Small intestine (tissue), 7 donors: ENCODE data around the gene ALDH3A1. TPM values are rescaled to one million over a fixed set of nuclear protein-coding genes. Genes with fewer than 3 reads are reported as not detected.

ENCODE experiments used
- DNase-seq, 2 donors: peaks; one replicate each; pipeline versions ENCODE4 v3.0.0 to v3.0.0-alpha.2; 2013
- FAIRE-seq: peaks from 2 replicates; lab custom pipeline; 2012; peaks lifted over from hg19 to GRCh38; lab: Jason Lieb, UNC
- H3K27ac ChIP-seq, 3 donors: one replicate each; pipeline ENCODE4 v1.5.1; 2013; ENCODE audit warnings: low read length in 2 of 3, mild to moderate bottlenecking in 2 of 3, control low read depth in 1 of 3, inconsistent platforms in 1 of 3, low read depth in 1 of 3, moderate library complexity in 1 of 3
- H3K27me3 ChIP-seq, 3 donors: one replicate each; pipeline ENCODE4 v1.6.1; 2013; ENCODE audit warnings: low read length in 3 of 3, inconsistent platforms in 1 of 3; ENCODE audit not compliant: control insufficient read depth in 3 of 3, insufficient read depth in 3 of 3
- H3K36me3 ChIP-seq, 3 donors: one replicate each; pipeline ENCODE4 v1.6.1; 2013; ENCODE audit warnings: low read length in 3 of 3, inconsistent platforms in 1 of 3, low read depth in 1 of 3, mild to moderate bottlenecking in 1 of 3, moderate library complexity in 1 of 3; ENCODE audit not compliant: control insufficient read depth in 3 of 3, insufficient read depth in 2 of 3
- H3K4me1 ChIP-seq, 3 donors: one replicate each; pipeline ENCODE4 v1.6.1; 2013; ENCODE audit warnings: low read length in 2 of 3, inconsistent platforms in 1 of 3, low read depth in 1 of 3, mild to moderate bottlenecking in 1 of 3, moderate library complexity in 1 of 3; ENCODE audit not compliant: control insufficient read depth in 3 of 3, insufficient read depth in 2 of 3
- H3K4me3 ChIP-seq, 3 donors: one replicate each; pipeline ENCODE4 v1.5.1; 2013; ENCODE audit warnings: low read length in 3 of 3, control low read depth in 1 of 3, inconsistent platforms in 1 of 3, low read depth in 1 of 3, mild to moderate bottlenecking in 1 of 3, moderate library complexity in 1 of 3
- H3K9me3 ChIP-seq, 2 donors: one replicate each; pipeline ENCODE4 v1.6.1; 2013; ENCODE audit warnings: low read depth in 1 of 2, low read length in 1 of 2; ENCODE audit not compliant: control insufficient read depth in 2 of 2, insufficient read depth in 1 of 2
- WGBS, 3 donors: extraction: QIAGEN DNeasy Blood & Tissue Kit; methylation state at CpG; one replicate each; pipeline ENCODE4 v1.1.7; 2013; 5-methylcytosine and 5-hydroxymethylcytosine counted together
- polyA plus RNA-seq, 4 donors: library from polyadenylated mRNA; stranded (reverse) in 3 of 4; unstranded in 1 of 4; fragments of 200-250 nt in 3 of 4; fragments of 120-200 nt in 1 of 4; gene quantifications; one replicate each; pipeline versions ENCODE4 v1.2.1 to v1.2.3, GENCODE V29; 2013
- donor health status: healthy with polysubstance abuse.
- donor health status: control.
- donor health status: control.
- donor health status: Bipolar disorder and iron deficiency.
- donor health status: healthy.

Gene ALDH3A1
- polyA plus RNA-seq, 4 donors, result 0.92 to 5.8 (median 3.1) TPM

GRCh38 chr17:19707728-19708221 lies 40.3 kb downstream of the ALDH3A1 start:
- Histone ChIP-seq H3K27ac (no peak overlapping the region), H3K4me3 (no peak overlapping the region), H3K27me3 (no peaks in the 10 kb centered on the region), H3K4me1 (peaks cover 0 to 2% (median 0%) of the 10 kb centered on the region in 3 donors), H3K36me3 (no peaks in the 10 kb centered on the region), H3K9me3 (no peaks in the 10 kb centered on the region)
- FAIRE-seq (no peak), DNase-seq (no peak)
- 65 to 85% (median 71%) methylated on average over 10 to 11 of the region's 11 CpGs for WGBS, 3 donors

- FAIRE-seq, result no peak
- no peak for DNase-seq
- 84 to 89% (median 87%) methylated on average over 11 to 12 of the region's 12 CpGs for WGBS, 3 donors
- no peak overlapping the region for H3K27ac ChIP-seq
- no peaks in the 10 kb centered on the region for H3K27me3 ChIP-seq
- H3K36me3 ChIP-seq, result no peaks in the 10 kb centered on the region
- H3K4me3 ChIP-seq, result no peak overlapping the region
- H3K4me1 ChIP-seq, result peaks cover 0 to 2% (median 0%) of the 10 kb centered on the region in 3 donors
- H3K9me3 ChIP-seq, result no peaks in the 10 kb centered on the region
Observed at GRCh38 chr17:19706791-19707727, 41.0 kb downstream of the ALDH3A1 start.

- 87 to 88% (median 88%) methylated on average over 22 of the region's 22 CpGs for whole genome bisulfite sequencing, 3 donors
- H3K36me3 ChIP-seq, result no peaks in the 10 kb centered on the region
- FAIRE-seq (no peak), DNase-seq (no peak)
- peaks cover 0 to 2% (median 0%) of the 10 kb centered on the region in 3 donors for H3K4me1 ChIP-seq
- no peaks in the 10 kb centered on the region for H3K27me3 ChIP-seq
- no peaks in the 10 kb centered on the region for H3K9me3 ChIP-seq
- no peak overlapping the region for H3K27ac ChIP-seq
- no peak overlapping the region for H3K4me3 ChIP-seq
Observed at GRCh38 chr17:19705771-19706770, 42.0 kb downstream of the ALDH3A1 start.

- FAIRE-seq, result no peak
- Histone ChIP-seq H3K4me1 (peaks cover 0 to 2% (median 0%) of the 10 kb centered on the region in 3 donors), H3K9me3 (no peaks in the 10 kb centered on the region), H3K27ac (no peak overlapping the region), H3K4me3 (no peak overlapping the region), H3K36me3 (no peaks in the 10 kb centered on the region), H3K27me3 (no peaks in the 10 kb centered on the region)
- no peak for DNase-seq
- 86 to 91% (median 87%) methylated on average over 10 to 13 of the region's 13 CpGs for WGBS, 3 donors
Observed at GRCh38 chr17:19705201-19705600, 42.9 kb downstream of the ALDH3A1 start.

GRCh38 chr17:19703828-19704613 lies 44.1 kb downstream of the ALDH3A1 start:
- H3K4me1 ChIP-seq, result peaks cover 0 to 2% (median 0%) of the 10 kb centered on the region in 3 donors

GRCh38 chr17:19703106-19703827 lies 44.8 kb downstream of the ALDH3A1 start:
- 66 to 78% (median 78%) methylated on average over 10 of the region's 10 CpGs for WGBS, 3 donors
- Histone ChIP-seq H3K9me3 (no peaks in the 10 kb centered on the region), H3K27me3 (no peaks in the 10 kb centered on the region), H3K4me3 (no peak overlapping the region), H3K4me1 (peaks cover 0 to 2% (median 0%) of the 10 kb centered on the region in 3 donors), H3K27ac (no peak overlapping the region), H3K36me3 (no peaks in the 10 kb centered on the region)
- FAIRE-seq (no peak), DNase-seq (no peak)

More at GRCh38 chr17:19703828-19704613, 44.1 kb downstream of the ALDH3A1 start:
- H3K36me3 ChIP-seq, result no peaks in the 10 kb centered on the region
- H3K9me3 ChIP-seq, result no peaks in the 10 kb centered on the region
- FAIRE-seq (no peak), DNase-seq (no peak)
- no peaks in the 10 kb centered on the region for H3K27me3 ChIP-seq
- no peak overlapping the region for H3K4me3 ChIP-seq
- WGBS, 3 donors, result 78 to 81% (median 80%) methylated on average over 17 of the region's 17 CpGs
- no peak overlapping the region for H3K27ac ChIP-seq

- FAIRE-seq, result no peak
- Histone ChIP-seq H3K27me3 (no peaks in the 10 kb centered on the region), H3K36me3 (no peaks in the 10 kb centered on the region), H3K27ac (no peak overlapping the region), H3K4me3 (no peak overlapping the region), H3K9me3 (no peaks in the 10 kb centered on the region), H3K4me1 (peaks cover 0 to 2% (median 0%) of the 10 kb centered on the region in 3 donors)
- 55 to 74% (median 61%) methylated on average over 4 of the region's 4 CpGs for WGBS, 3 donors
- no peak for DNase-seq
Observed at GRCh38 chr17:19702217-19702641, 45.9 kb downstream of the ALDH3A1 start.
